ENCODE results near the gene PDXK. TPM values are rescaled to one million over a fixed set of nuclear protein-coding genes. Genes with fewer than 3 reads are reported as not detected.
A peak's percentile ranks its signal among the peaks of the same experiment; 100 is the strongest.

PDXK gene
- total and polyA plus RNA-seq, 2 of the 13 experiments (the other 11 are each of a cell fraction or from before 2014, with no cell fraction given) = 114 to 184 TPM

DNA sequence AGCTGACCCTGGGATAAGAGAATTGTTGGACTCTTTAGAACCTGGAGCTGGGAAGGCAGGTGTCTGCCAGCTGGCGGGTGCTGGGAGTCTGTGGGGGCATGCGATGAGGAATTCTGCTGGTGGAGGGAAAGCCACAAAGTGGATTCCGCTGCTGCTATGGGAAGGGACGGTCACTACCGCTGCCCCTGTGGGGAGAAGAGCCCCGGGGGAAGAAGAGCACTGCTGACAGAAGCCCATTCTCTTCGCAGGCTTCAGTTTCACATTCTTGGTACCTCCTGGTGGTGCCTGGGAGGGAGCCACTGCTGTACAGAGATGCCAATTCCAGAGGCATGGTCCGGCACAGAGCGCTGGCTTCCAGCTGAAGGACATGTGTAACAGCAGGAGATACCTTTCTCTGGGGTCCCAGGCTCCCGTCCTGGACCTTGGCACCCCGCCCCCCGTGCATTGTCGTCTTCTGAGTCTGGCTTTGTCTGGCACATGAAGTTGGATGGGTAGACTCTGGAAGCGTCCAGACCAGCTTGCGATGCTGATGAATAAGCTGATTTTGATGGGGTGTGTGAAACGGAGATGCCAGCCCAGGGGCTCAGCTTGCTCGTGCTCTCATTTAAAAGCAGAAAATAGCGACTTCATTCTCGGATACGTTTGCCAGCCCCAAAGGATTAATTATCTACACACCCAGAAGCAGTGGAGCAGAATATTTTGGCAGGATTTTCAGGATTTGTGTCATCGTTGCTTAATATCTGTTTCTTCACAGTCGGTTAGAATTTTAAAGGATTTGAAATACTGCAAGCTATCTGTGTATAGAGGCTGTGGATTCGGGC, 13.2 kb downstream of the PDXK start (continued):
- TF ChIP-seq ATF7 (IDR thresholded peaks at IDR 0.05) = no peak
- no peak for TF ChIP-seq ATF7 (CRISPR knock-in tag; IDR thresholded peaks at IDR 0.05)
- no peak for TF ChIP-seq ZNF709 (CRISPR knock-in tag; IDR thresholded peaks at IDR 0.05)
- TF ChIP-seq THYN1 (CRISPR knock-in tag; IDR thresholded peaks at IDR 0.05; ENCODE audit: borderline replicate concordance, low read depth) = no peak
- TF ChIP-seq ARNTL (CRISPR knock-in tag; IDR thresholded peaks at IDR 0.05) = no peak
- TF ChIP-seq, protein P1, sequence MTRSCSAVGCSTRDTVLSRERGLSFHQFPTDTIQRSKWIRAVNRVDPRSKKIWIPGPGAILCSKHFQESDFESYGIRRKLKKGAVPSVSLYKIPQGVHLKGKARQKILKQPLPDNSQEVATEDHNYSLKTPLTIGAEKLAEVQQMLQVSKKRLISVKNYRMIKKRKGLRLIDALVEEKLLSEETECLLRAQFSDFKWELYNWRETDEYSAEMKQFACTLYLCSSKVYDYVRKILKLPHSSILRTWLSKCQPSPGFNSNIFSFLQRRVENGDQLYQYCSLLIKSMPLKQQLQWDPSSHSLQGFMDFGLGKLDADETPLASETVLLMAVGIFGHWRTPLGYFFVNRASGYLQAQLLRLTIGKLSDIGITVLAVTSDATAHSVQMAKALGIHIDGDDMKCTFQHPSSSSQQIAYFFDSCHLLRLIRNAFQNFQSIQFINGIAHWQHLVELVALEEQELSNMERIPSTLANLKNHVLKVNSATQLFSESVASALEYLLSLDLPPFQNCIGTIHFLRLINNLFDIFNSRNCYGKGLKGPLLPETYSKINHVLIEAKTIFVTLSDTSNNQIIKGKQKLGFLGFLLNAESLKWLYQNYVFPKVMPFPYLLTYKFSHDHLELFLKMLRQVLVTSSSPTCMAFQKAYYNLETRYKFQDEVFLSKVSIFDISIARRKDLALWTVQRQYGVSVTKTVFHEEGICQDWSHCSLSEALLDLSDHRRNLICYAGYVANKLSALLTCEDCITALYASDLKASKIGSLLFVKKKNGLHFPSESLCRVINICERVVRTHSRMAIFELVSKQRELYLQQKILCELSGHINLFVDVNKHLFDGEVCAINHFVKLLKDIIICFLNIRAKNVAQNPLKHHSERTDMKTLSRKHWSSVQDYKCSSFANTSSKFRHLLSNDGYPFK (CRISPR knock-in tag; IDR thresholded peaks at IDR 0.05; ENCODE audit: borderline replicate concordance) = peak; percentile 57; the same call in 1 of the 2 replicates
- no peak for TF ChIP-seq ZFP36L2 (CRISPR knock-in tag; IDR thresholded peaks at IDR 0.05)
- 0 out of 2 replicates have a peak, but pooled peaks have one; percentile 16 for TF ChIP-seq ZNF263 (CRISPR knock-in tag; IDR thresholded peaks at IDR 0.05)
- no peak for TF ChIP-seq ZFP90 (CRISPR knock-in tag; IDR thresholded peaks at IDR 0.05; ENCODE audit: borderline replicate concordance)
- no peak for TF ChIP-seq ZNF446 (CRISPR knock-in tag; IDR thresholded peaks at IDR 0.05)
- TF ChIP-seq, protein P2, sequence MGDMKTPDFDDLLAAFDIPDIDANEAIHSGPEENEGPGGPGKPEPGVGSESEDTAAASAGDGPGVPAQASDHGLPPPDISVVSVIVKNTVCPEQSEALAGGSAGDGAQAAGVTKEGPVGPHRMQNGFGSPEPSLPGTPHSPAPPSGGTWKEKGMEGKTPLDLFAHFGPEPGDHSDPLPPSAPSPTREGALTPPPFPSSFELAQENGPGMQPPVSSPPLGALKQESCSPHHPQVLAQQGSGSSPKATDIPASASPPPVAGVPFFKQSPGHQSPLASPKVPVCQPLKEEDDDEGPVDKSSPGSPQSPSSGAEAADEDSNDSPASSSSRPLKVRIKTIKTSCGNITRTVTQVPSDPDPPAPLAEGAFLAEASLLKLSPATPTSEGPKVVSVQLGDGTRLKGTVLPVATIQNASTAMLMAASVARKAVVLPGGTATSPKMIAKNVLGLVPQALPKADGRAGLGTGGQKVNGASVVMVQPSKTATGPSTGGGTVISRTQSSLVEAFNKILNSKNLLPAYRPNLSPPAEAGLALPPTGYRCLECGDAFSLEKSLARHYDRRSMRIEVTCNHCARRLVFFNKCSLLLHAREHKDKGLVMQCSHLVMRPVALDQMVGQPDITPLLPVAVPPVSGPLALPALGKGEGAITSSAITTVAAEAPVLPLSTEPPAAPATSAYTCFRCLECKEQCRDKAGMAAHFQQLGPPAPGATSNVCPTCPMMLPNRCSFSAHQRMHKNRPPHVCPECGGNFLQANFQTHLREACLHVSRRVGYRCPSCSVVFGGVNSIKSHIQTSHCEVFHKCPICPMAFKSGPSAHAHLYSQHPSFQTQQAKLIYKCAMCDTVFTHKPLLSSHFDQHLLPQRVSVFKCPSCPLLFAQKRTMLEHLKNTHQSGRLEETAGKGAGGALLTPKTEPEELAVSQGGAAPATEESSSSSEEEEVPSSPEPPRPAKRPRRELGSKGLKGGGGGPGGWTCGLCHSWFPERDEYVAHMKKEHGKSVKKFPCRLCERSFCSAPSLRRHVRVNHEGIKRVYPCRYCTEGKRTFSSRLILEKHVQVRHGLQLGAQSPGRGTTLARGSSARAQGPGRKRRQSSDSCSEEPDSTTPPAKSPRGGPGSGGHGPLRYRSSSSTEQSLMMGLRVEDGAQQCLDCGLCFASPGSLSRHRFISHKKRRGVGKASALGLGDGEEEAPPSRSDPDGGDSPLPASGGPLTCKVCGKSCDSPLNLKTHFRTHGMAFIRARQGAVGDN (CRISPR knock-in tag; IDR thresholded peaks at IDR 0.05) = peak; percentile 71; the same call in 1 of the 2 replicates
- TF ChIP-seq HOXA3 (CRISPR knock-in tag; IDR thresholded peaks at IDR 0.05) = no peak; the same call in 1 of the 2 replicates
- 0 out of 2 replicates have a peak, but pooled peaks have one; percentile 32 for TF ChIP-seq SP4 (CRISPR knock-in tag; IDR thresholded peaks at IDR 0.05)
- TF ChIP-seq, protein P3, sequence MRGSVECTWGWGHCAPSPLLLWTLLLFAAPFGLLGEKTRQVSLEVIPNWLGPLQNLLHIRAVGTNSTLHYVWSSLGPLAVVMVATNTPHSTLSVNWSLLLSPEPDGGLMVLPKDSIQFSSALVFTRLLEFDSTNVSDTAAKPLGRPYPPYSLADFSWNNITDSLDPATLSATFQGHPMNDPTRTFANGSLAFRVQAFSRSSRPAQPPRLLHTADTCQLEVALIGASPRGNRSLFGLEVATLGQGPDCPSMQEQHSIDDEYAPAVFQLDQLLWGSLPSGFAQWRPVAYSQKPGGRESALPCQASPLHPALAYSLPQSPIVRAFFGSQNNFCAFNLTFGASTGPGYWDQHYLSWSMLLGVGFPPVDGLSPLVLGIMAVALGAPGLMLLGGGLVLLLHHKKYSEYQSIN (CRISPR knock-in tag; IDR thresholded peaks at IDR 0.05; ENCODE audit: borderline replicate concordance) = no peak
- TF ChIP-seq, protein P4, sequence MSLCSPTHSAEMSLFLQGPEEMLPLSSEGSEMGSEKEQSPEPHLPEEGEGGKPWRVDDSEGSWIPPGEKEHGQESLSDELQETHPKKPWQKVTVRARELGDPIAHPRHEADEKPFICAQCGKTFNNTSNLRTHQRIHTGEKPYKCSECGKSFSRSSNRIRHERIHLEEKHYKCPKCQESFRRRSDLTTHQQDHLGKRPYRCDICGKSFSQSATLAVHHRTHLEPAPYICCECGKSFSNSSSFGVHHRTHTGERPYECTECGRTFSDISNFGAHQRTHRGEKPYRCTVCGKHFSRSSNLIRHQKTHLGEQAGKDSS (CRISPR knock-in tag; IDR thresholded peaks at IDR 0.05; ENCODE audit: borderline replicate concordance, low read depth) = no peak

Data from HepG2 (cell line).